NCI-H1092 (cell line): Measurements from ENCODE around the gene MTURN.

Experiments
- DNase-seq: peaks from one replicate; lab custom pipeline; 2025; lab: John Stamatoyannopoulos, UW

Gene MTURN

GRCh38 chr7:30136117-30136731 is 1.4 kb downstream of the MTURN start:
- peak; percentile 23 for DNase-seq

GRCh38 chr7:30136743-30137485 is 2.1 kb downstream of the MTURN start:
- no peak for DNase-seq

DNA sequence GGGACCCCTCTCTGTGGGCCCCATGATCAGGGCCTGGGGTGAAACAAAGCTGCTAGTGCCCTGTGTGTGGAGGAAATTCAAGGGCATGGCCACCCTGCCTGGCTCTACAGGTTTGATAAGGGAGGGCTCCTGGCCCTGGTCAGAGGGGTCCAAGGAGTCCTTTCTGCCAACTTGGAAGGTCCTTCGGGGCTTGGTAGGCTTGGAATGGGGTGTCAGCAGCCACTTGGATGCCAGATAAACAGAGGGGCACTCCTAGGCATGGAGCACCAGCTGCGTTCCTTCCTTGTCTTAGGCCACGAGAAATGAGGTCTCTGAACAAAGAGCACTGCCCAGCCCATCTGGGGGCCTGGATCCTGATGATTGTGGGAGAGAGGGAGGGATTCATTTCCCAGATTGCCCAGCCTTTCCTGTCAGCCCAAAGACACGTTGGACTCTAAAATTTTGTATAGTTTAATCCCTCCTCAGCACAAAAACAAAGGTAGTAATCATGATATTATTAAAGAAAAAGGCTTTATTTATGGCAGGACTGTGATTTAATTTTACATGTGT is 5.1 kb downstream of the MTURN start:
- no peak for DNase-seq

DNA sequence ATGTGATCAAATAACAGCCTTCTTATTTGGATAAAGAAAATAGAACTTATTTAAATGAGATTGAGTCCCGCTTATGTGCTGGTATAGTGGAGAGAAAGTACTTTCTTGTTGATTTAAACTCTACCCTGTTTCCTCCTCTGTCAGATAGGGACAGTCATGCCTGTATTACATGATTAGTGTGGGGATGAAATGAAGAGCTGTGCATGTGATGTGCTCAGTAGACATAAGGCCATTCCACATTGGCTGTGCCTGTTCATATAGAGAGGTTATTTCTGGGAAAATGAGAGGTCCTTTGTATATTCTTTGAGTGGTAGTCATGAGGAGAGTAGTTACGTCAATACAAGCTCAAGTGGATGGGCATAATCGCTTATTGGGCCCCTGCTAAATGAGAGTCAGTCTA is 5.7 kb downstream of the MTURN start:
- DNase-seq: no peak

DNA sequence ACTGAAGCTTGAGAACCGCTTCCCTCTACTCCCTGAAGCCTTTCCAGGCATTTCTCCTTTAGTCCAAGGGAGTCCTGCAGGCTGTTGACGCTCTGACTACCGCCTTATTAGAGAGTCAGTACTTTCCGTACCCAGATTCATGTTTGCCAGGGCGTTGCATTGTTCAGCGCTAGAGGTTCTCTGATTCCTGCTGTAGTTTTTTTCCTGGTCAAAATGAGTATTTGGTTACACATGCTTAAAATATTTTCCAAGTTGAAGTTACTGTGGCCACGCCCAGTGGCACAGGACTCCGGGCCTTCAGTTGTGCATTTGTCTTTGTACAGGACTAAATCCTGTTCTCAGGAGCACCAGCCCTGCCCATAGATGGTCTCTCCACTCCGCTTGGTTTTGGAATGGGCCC is 7.9 kb downstream of the MTURN start:
- DNase-seq: no peak

GRCh38 chr7:30143748-30144251 is 9.0 kb downstream of the MTURN start:
- DNase-seq: peak; percentile 89

DNA sequence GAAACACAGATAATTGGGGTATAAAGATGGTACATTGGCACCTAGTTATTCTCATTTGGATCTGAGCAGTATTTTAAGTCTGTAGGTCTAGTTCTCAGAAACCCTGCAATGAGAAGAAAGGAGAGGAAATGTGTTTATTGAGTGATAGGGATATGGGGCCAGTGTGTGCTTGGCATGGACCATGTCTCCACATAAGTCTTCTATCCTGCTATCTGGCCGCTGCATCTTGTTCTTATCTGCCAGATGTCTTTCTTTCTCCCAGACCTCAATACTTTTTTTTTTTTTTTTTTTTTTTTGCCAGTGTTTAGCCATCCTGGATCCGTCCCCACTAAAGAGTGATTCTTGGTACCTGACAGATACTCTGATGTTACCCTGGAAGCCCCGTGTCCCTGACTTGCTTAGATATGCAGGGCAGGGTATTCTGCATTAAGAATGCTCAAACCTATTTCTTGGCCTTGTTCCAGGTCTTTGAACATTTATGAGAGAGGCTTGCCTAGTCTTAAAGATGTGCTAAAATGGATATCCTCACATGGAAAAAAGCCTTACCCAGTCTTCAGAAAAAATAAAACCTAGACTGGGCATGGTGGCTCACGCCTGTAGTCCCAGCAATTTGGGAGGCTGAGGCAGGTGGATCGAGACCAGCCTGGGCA is 10.0 kb downstream of the MTURN start:
- no peak for DNase-seq

DNA sequence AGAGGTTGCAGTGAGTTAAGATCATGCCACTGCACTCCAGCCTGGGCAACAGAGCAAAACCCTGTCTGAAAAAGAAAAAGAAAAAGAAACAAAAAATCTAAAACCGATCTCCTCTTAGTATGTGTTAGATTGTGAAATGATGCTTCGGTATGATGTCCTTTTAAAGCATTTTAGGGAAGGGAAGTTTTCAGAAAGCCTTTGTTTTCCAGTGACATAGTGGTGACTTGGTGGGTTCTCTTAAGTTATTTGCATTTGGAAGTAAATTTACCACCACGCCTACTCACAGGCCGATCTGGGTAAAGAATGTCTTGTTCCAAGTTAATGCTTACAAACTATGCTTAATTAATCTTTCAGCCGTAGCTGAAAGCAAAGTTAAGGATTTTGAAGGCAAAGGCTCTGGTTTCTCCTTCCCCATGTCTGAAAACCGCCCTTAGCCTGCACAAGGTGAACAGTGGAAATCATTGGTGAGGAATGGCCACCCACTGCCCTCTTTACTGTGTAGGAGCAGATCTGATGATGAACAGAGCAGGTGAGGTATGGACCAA is 10.7 kb downstream of the MTURN start:
- no peak for DNase-seq

DNA sequence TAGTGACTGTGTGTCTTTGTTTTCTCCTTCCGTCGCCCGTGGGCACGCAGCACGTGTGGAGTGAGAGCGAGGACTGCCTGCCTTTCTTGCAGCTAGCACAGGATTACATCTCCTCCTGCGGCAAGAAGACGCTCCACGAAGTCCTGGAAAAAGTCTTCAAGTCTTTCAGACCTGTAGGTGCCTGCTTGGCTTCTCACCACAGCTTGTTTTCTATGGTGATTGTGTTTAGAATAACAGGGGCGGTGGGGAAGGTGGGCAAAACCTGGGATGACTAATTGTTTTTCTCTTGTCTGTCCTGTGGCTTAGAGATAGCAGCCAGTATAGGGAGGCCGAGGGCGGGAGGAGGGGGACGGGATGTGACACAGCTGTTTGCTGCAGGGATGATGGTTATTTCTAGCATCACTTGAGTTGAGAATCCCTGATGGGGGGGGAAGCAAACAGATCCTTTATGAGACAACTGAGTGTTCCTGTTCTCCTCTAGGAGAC is 11.4 kb downstream of the MTURN start:
- no peak for DNase-seq

DNA sequence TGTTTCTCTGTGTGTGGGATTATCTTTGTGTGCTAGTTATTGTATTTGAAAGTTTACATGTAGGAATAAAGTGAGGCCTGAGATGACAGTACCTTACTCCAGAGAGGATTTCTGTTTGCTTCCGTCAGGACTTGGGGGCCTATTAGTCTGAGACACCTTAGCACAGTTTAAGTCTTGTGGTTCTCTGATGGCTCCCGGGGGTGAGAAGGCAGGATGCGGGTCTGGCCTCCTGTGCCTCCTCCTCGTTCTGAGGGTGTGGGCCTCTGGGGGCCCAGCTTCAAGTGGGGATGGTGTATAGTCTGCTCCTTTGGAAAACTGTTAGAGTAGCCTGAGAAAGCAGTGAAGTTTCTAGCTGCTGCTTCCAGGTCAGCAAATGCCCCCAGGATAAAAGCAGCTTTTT is 12.4 kb downstream of the MTURN start:
- no peak for DNase-seq

DNA sequence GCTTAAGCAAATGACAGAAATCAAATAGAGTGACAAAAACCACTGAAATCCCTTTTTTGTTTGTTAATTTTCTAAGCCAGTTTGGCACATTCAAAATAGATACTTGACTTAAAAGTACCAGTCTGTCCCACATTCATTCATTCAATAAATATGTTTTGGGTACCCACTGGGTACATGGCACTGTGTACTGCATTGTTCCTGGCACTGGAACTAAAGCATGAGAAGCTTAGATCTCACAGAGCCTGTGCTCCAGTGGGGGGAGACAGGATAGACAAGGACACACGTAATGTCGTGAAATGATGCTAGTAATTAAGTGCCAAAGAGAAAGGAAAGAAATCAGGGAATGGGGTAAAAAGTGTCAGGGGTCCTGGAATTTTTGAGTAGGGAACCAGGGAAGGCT is 13.0 kb downstream of the MTURN start:
- DNase-seq: no peak

- no peak for DNase-seq
Measured at GRCh38 chr7:30148426-30148825, 13.6 kb downstream of the MTURN start.

DNA sequence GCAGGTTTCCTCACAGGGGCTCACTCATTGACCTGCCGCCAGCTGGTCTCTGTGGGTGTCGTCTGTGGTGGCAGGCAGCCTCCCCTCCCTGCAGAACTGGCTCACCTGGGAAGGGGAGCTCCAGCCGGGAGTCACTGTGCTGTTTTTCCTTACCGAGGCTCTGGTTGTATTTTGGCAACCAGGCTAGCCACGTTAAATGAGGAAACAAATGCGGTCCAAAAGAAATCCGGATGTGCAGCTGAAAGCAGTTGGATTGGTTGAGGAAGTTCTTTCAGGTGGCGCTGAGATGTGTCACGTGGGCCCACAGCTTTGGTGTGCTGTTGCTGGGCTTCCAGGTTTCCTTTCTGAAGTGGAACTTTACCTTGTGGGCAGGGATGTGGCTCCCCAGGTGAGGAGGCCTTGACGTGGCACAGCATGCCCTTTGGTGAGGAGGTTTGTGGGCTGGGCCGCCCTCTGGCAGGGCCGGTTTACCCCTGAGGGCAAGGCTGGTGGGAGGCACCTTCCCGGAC is 14.2 kb downstream of the MTURN start:
- no peak for DNase-seq

GRCh38 chr7:30149640-30150272 is 15.0 kb downstream of the MTURN start:
- no peak for DNase-seq

- DNase-seq: no peak
Measured at GRCh38 chr7:30150711-30151110, 15.9 kb downstream of the MTURN start.

GRCh38 chr7:30154111-30154587 is 19.4 kb downstream of the MTURN start:
- DNase-seq: no peak

DNA sequence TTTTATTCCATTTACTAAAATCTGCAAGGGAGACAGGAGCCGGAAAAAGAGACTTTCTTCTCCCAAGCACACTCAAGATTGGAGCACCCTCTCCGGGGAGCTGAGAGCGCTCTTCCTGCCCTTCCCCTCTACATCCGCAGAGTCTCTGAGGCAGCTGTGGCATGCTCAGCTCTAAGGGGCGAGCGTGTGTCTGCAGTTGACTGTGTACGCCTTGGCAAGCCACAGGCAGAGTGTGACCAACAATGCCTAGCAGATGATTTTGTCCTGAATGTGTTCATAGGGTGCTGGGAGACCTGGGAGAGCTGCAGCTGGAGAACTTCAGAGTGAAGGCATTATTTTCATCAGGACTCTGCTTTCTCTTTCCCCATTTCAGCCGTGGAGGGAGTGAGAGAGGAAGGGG is 20.7 kb downstream of the MTURN start:
- DNase-seq: no peak

GRCh38 chr7:30157204-30157603 is 22.4 kb downstream of the MTURN start:
- peak; percentile 32 for DNase-seq

DNA sequence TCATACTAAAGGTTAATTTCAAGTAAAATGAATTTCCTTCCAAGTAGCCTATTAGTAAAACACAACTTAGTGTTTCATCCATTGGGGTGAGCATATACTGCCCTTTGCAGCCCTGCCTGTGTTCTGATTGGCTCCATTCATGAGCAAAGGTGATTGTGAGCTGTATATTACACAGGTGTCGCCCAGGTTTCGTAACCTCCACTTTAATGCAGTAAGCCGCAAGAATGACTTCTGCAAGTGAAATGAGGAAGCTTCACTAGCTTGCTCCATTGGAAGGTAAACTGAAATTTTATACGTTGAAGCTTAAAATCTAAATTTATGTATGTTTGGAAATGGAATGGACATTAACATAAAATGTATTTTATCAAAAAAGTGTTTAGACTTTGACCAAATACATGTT is 24.4 kb downstream of the MTURN start:
- DNase-seq: no peak

GRCh38 chr7:30159698-30160143 is 24.9 kb downstream of the MTURN start:
- DNase-seq: no peak

GRCh38 chr7:30160329-30160728 is 25.5 kb downstream of the MTURN start:
- no peak for DNase-seq

- no peak for DNase-seq
Measured at GRCh38 chr7:30162133-30162532, 27.3 kb downstream of the MTURN start.
